SK-N-SH treated with all-trans-retinoic acid at 6 μM for 48 hours (cell line): ENCODE measurements around the gene LRP11.
"Not testable (repeated sequence)": the region's sequence is repeated elsewhere in the genome, so short reads cannot be mapped to it uniquely, and the experiment has no call there.

ENCODE experiments used
- ATAC-seq: fragments of 200-7000 bp; cut with Tn5 transposase; 3 replicates; pipeline ENCODE4 v1.9.1; 2020; ENCODE audit warnings: mild to moderate bottlenecking, moderate library complexity
- ARNTL ChIP-seq: fragments of 450-650 bp; formaldehyde crosslinking; IDR thresholded peaks from 2 replicates; pipeline ENCODE4 v1.5.0; 2020; ENCODE audit warnings: low read depth, mild to moderate bottlenecking, moderate library complexity, borderline replicate concordance
- CREB5 ChIP-seq: fragments of 250-450 bp; sonication (Bioruptor Pico); IDR thresholded peaks from 2 replicates; pipeline ENCODE4 v1.5.1; 2020; ENCODE audit warnings: low read depth, mild to moderate bottlenecking, moderate library complexity
- CSDC2 ChIP-seq: fragments of 250-450 bp; sonication (Bioruptor Pico); IDR thresholded peaks from 2 replicates; pipeline ENCODE4 v1.5.0; 2020; ENCODE audit warnings: mild to moderate bottlenecking, moderate library complexity
- CSRNP3 ChIP-seq: fragments of 250-450 bp; sonication (Bioruptor Pico); IDR thresholded peaks from 2 replicates; pipeline ENCODE4 v1.5.1; 2021; ENCODE audit warnings: mild to moderate bottlenecking, moderate library complexity
- ESRRG ChIP-seq: fragments of 250-450 bp; sonication (Bioruptor Pico); IDR thresholded peaks from 2 replicates; pipeline ENCODE4 v1.6.1; 2021; ENCODE audit warnings: mild to moderate bottlenecking
- GLIS3 ChIP-seq: fragments of 250-450 bp; sonication (Bioruptor Pico); IDR thresholded peaks from 2 replicates; pipeline ENCODE4 v1.5.0; 2020; ENCODE audit warnings: mild to moderate bottlenecking, moderate library complexity
- OSR1 ChIP-seq: fragments of 250-450 bp; sonication (Bioruptor Pico); IDR thresholded peaks from 2 replicates; pipeline ENCODE4 v1.8.0; 2022; ENCODE audit warnings: moderate library complexity, mild to moderate bottlenecking, inconsistent platforms
- PATZ1 ChIP-seq: fragments of 250-450 bp; sonication (Bioruptor Pico); IDR thresholded peaks from 2 replicates; pipeline ENCODE4 v1.8.0; 2020; ENCODE audit warnings: mild to moderate bottlenecking, moderate library complexity, borderline replicate concordance
- POU6F1 ChIP-seq: fragments of 250-450 bp; sonication (Bioruptor Pico); IDR thresholded peaks from 2 replicates; pipeline ENCODE4 v1.8.0; 2021; ENCODE audit warnings: low read depth, mild to moderate bottlenecking, moderate library complexity, borderline replicate concordance
- SNAI2 ChIP-seq: fragments of 250-450 bp; sonication (Bioruptor Pico); IDR thresholded peaks from 2 replicates; pipeline ENCODE4 v1.5.0; 2020; ENCODE audit warnings: mild to moderate bottlenecking, moderate library complexity
- TOX ChIP-seq: fragments of 250-450 bp; sonication (Bioruptor Pico); IDR thresholded peaks from 2 replicates; pipeline ENCODE4 v1.8.0; 2021; ENCODE audit warnings: mild to moderate bottlenecking, moderate library complexity, borderline replicate concordance
- TSHZ2 ChIP-seq: fragments of 250-450 bp; sonication (Bioruptor Pico); IDR thresholded peaks from 2 replicates; pipeline ENCODE4 v1.5.0; 2020; ENCODE audit warnings: mild to moderate bottlenecking, moderate library complexity
- ZC3H10 ChIP-seq: fragments of 250-450 bp; sonication (Bioruptor Pico); IDR thresholded peaks from 2 replicates; pipeline ENCODE4 v1.5.1; 2021; ENCODE audit warnings: mild to moderate bottlenecking, moderate library complexity
- ZFP3 ChIP-seq: fragments of 250-450 bp; sonication (Bioruptor Pico); IDR thresholded peaks from 2 replicates; pipeline ENCODE4 v1.5.0; 2020; ENCODE audit warnings: mild to moderate bottlenecking, moderate library complexity
- ZFP30 ChIP-seq: fragments of 450-650 bp; formaldehyde crosslinking; IDR thresholded peaks from 2 replicates; pipeline ENCODE4 v1.5.0; 2022; ENCODE audit warnings: mild to moderate bottlenecking, moderate library complexity
- ZNF565 ChIP-seq: fragments of 450-650 bp; formaldehyde crosslinking; conservative IDR thresholded peaks from 2 replicates; pipeline ENCODE4 v1.5.0; 2020; ENCODE audit warnings: low read depth, mild to moderate bottlenecking, moderate library complexity
- ZNF70 ChIP-seq: fragments of 450-650 bp; formaldehyde crosslinking; IDR thresholded peaks from 2 replicates; pipeline ENCODE4 v1.5.0; 2020; ENCODE audit warnings: mild to moderate bottlenecking, moderate library complexity
- ZNF8 ChIP-seq: fragments of 450-650 bp; formaldehyde crosslinking; IDR thresholded peaks from 2 replicates; pipeline ENCODE4 v1.5.0; 2020; ENCODE audit warnings: mild to moderate bottlenecking, moderate library complexity

The LRP11 gene

GRCh38 chr6:149852180-149852579, 12.0 kb downstream of the LRP11 start:
- no peak for TF ChIP-seq CREB5 (CRISPR knock-in tag)
- no peak for TF ChIP-seq POU6F1 (CRISPR knock-in tag)
- TF ChIP-seq ARNTL, result no peak
- TF ChIP-seq TOX (CRISPR knock-in tag), result no peak
- TF ChIP-seq ZC3H10 (CRISPR knock-in tag), result no peak
- TF ChIP-seq TSHZ2 (CRISPR knock-in tag), result no peak
- no peak for TF ChIP-seq CSRNP3 (CRISPR knock-in tag)
- no peak for TF ChIP-seq ZFP30
- no peak for TF ChIP-seq ZNF70 (CRISPR knock-in tag)
- no peak for TF ChIP-seq PATZ1 (CRISPR knock-in tag)
- TF ChIP-seq SNAI2, result no peak
- no peak for TF ChIP-seq ZNF8 (CRISPR knock-in tag)
- no peak for TF ChIP-seq GLIS3 (CRISPR knock-in tag)
- no peak for ATAC-seq

- TF ChIP-seq CSDC2 (no peak), PATZ1 (CRISPR knock-in tag) (no peak), SNAI2 (no peak), GLIS3 (CRISPR knock-in tag) (no peak), ZNF8 (CRISPR knock-in tag) (no peak), ZFP30 (no peak)
- no peak for ATAC-seq
Measured at GRCh38 chr6:149851461-149852110, 12.6 kb downstream of the LRP11 start.

GRCh38 chr6:149848343-149848742, 15.8 kb downstream of the LRP11 start:
- peak; percentile 42; the same call in 1 of the 2 replicates for TF ChIP-seq ZNF70 (CRISPR knock-in tag)
- not testable (repeated sequence) for ATAC-seq

GRCh38 chr6:149847939-149848267, 16.3 kb downstream of the LRP11 start:
- peak; percentile 29; the same call in 2 of the 3 replicates for ATAC-seq
- TF ChIP-seq ZFP3, result no peak
- TF ChIP-seq ZNF565 (CRISPR knock-in tag), result no peak
- TF ChIP-seq ESRRG, result no peak
- no peak for TF ChIP-seq OSR1 (CRISPR knock-in tag)
- no peak for TF ChIP-seq ARNTL
- TF ChIP-seq POU6F1 (CRISPR knock-in tag), result no peak
- no peak for TF ChIP-seq CREB5 (CRISPR knock-in tag)
- no peak for TF ChIP-seq TOX (CRISPR knock-in tag)
- TF ChIP-seq SNAI2, result no peak
- no peak for TF ChIP-seq CSRNP3 (CRISPR knock-in tag)
